Smooth muscle cell (in vitro differentiated cells): ENCODE data around the gene CACNA1C. TPM values are rescaled to one million over a fixed set of nuclear protein-coding genes. Genes with fewer than 3 reads are reported as not detected.

ENCODE experiments used
- DNase-seq: peaks from one replicate; lab custom pipeline; 2025; ENCODE audit not compliant: unreplicated experiment; lab: John Stamatoyannopoulos, UW
- H2AFZ ChIP-seq: fragments of 200-600 bp; sonication (generic); 2 replicates; pipeline ENCODE4 v1.6.0; 2016; ENCODE audit warnings: antibody characterized with exemption, low read depth, mild to moderate bottlenecking
- H3F3A ChIP-seq: fragments of 200-600 bp; sonication (generic); 2 replicates; pipeline ENCODE4 v1.6.0; 2017; ENCODE audit warnings: antibody characterized with exemption, low read depth
- H3K27ac ChIP-seq: fragments of 200-600 bp; sonication (generic); 2 replicates; pipeline ENCODE4 v1.5.1; 2016; ENCODE audit warnings: low read depth, mild to moderate bottlenecking
- H3K27me3 ChIP-seq: fragments of 200-600 bp; sonication (generic); 2 replicates; pipeline ENCODE4 v1.6.1; 2016; ENCODE audit warnings: low read depth, mild to moderate bottlenecking
- H3K36me3 ChIP-seq: fragments of 200-600 bp; sonication (generic); 2 replicates; pipeline ENCODE4 v1.5.1; 2016; ENCODE audit warnings: low read depth
- H3K4me1 ChIP-seq: fragments of 200-600 bp; sonication (generic); 2 replicates; pipeline ENCODE4 v1.5.1; 2016; ENCODE audit warnings: low read depth
- H3K4me2 ChIP-seq: fragments of 200-600 bp; sonication (generic); 2 replicates; pipeline ENCODE4 v1.6.0; 2016; ENCODE audit warnings: mild to moderate bottlenecking
- H3K4me3 ChIP-seq: fragments of 200-600 bp; sonication (generic); 2 replicates; pipeline ENCODE4 v1.5.1; 2016; ENCODE audit warnings: mild to moderate bottlenecking
- H3K79me2 ChIP-seq: fragments of 200-600 bp; sonication (generic); 2 replicates; pipeline ENCODE4 v1.6.0; 2016; ENCODE audit warnings: low read depth, mild to moderate bottlenecking
- H3K9ac ChIP-seq: fragments of 200-600 bp; sonication (generic); 2 replicates; pipeline ENCODE4 v1.6.0; 2016; ENCODE audit warnings: low read depth
- H3K9me3 ChIP-seq: fragments of 200-600 bp; sonication (generic); replicated peaks from 2 replicates; pipeline ENCODE4 v1.5.1; 2016; ENCODE audit warnings: low read depth
- H4K20me1 ChIP-seq: fragments of 200-600 bp; sonication (generic); 2 replicates; pipeline ENCODE4 v1.6.0; 2016; ENCODE audit warnings: low read depth
- WGBS: methylation state at CpG from one replicate; pipeline ENCODE4 v1.1.7; 2016; ENCODE audit warnings: low lambda C conversion rate; 5-methylcytosine and 5-hydroxymethylcytosine counted together
- polyA plus RNA-seq: library from polyadenylated mRNA; unstranded; fragments of >200 nt; fragmentation: Nextera tagmentation; extraction: Ambion mirVana; gene quantifications from 2 replicates; pipeline ENCODE4 v1.2.1, GENCODE V29; 2016
- total RNA-seq: library from RNA; depleted of rRNA; stranded (reverse); fragments of >200 nt; gene quantifications from 2 replicates; pipeline ENCODE4 v1.2.3, GENCODE V29; 2014
- TF ChIP-seq, protein P1 (sequence below): fragments of 200-600 bp; sonication (generic); IDR thresholded peaks from 2 replicates; pipeline ENCODE4 v1.5.1; 2017; ENCODE audit warnings: borderline replicate concordance, mild to moderate bottlenecking, antibody characterized with exemption; ENCODE audit not compliant: insufficient read depth, poor library complexity, severe bottlenecking

CACNA1C gene
- total and polyA plus RNA-seq, 2 experiments from 2014 or later: 1.6 to 4.5 TPM

DNA sequence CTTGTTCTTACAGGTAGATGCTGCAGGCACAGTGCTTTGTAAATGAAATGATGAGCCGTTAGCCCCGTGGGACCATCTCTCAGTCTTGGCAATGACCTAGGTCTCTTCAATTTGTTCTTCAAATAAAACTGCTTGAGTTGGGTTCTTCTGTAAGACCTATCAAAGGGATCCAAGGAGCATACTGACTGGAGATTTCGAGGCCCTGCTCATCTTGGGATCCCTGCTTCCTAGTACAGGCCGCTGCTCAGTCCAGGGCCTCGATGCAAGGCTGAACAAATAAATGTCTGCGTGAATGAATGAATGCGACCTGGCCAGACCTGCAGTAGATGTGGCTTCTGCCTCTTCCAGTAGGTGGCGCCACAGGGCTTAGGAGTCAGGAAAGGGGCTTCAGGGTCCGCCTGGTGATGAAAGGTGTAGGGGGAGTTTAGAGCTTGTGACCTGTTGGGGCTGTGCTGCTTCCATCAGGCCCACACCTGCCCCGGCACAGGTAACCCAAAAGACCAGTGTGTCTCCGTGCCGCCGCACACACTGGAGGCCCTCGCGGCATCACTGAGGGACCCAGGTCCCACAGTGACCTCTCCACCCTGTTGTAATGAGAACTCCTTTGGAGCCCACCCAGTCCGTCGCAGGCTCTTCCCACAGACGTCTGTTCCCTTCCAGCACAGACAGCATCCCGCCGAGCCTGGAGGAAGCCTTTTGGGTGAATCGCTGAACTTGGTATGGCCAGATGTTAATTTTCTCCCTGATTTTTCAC, 4.4 kb downstream of the CACNA1C start:
- no peak overlapping the region for H3K4me3 ChIP-seq
- peak; percentile 11 for DNase-seq
- H3K9me3 ChIP-seq: no peaks in the 10 kb centered on the region

DNA sequence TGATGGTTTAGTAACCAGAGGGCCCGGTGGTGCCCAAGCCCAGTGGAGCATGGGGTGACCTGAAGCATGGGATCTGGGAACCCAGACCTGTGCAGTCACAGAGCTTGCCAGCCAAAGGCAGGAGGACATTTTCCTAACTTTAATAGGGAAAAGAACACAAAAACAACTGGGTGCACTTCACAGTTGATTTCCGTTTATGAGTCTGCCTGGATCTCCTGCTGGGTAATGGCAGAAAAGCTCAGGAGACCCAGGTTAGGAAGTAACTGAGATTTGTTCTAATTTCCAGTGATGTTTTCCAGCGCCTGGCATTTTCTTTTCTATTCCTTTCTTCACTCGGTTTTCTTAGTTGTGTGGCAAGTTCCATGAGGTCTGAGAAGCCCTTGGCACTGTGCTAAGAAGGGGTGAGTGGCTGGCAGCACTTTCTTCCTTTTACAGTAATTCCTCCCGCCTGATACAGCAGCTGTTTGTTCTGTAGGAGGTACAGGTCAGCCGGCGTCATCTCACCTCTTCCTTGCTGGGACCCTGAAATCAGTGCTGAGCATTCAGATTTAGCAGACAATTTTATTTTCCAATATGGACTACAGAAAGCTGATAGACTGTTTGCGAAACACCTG, 5.1 kb downstream of the CACNA1C start:
- Histone ChIP-seq H4K20me1 (peaks cover 9% of the 10 kb centered on the region), H3K36me3 (no peaks in the 10 kb centered on the region), H3K4me1 (no peaks in the 10 kb centered on the region), H3K79me2 (no peaks in the 10 kb centered on the region), H3F3A (no peaks in the 10 kb centered on the region), H3K27me3 (peaks cover 5% of the 10 kb centered on the region), H3K27ac (no peak overlapping the region), H2AFZ (no peak overlapping the region), H3K4me2 (no peak overlapping the region), H3K4me3 (no peak overlapping the region), H3K9ac (no peak overlapping the region), H3K9me3 (no peaks in the 10 kb centered on the region)
- DNase-seq: no peak
- 94% methylated on average over 8 of the region's 8 CpGs for WGBS
- TF ChIP-seq, protein P1, sequence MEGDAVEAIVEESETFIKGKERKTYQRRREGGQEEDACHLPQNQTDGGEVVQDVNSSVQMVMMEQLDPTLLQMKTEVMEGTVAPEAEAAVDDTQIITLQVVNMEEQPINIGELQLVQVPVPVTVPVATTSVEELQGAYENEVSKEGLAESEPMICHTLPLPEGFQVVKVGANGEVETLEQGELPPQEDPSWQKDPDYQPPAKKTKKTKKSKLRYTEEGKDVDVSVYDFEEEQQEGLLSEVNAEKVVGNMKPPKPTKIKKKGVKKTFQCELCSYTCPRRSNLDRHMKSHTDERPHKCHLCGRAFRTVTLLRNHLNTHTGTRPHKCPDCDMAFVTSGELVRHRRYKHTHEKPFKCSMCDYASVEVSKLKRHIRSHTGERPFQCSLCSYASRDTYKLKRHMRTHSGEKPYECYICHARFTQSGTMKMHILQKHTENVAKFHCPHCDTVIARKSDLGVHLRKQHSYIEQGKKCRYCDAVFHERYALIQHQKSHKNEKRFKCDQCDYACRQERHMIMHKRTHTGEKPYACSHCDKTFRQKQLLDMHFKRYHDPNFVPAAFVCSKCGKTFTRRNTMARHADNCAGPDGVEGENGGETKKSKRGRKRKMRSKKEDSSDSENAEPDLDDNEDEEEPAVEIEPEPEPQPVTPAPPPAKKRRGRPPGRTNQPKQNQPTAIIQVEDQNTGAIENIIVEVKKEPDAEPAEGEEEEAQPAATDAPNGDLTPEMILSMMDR: no peak

More for the DNA sequence above, 4.4 kb downstream of the CACNA1C start:
- Histone ChIP-seq H3K27me3 (peaks cover 5% of the 10 kb centered on the region), H3K79me2 (no peaks in the 10 kb centered on the region), H4K20me1 (peaks cover 9% of the 10 kb centered on the region), H2AFZ (no peak overlapping the region), H3F3A (no peaks in the 10 kb centered on the region), H3K27ac (no peak overlapping the region), H3K9ac (no peak overlapping the region), H3K4me2 (no peak overlapping the region), H3K4me1 (no peaks in the 10 kb centered on the region), H3K36me3 (no peaks in the 10 kb centered on the region)
- TF ChIP-seq, protein P1: peak; percentile 78
- WGBS: 61% methylated on average over 21 of the region's 21 CpGs

DNA sequence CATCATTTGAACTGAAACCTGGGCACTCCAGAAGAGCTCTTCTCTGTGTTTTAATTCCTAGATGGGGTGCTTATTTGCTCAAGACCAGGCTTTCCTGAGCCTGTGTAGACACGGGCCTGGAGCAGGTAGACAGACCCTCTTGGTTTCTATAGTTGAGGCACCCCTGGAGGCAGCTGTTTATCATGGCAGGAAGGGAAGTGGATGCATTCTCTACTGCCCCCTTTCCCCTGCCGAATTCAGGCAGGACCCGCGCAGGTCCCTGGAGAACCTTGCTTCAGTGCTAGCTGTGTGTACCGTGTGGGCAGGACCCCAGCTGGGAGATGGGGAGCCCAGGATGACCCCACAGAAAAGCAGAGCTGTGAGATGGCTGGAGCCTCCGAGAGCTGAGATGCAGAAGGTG, 6.0 kb downstream of the CACNA1C start:
- TF ChIP-seq, protein P1: no peak
- Histone ChIP-seq H3K27me3 (peaks cover 5% of the 10 kb centered on the region), H2AFZ (no peak overlapping the region), H3F3A (no peaks in the 10 kb centered on the region), H3K9ac (no peak overlapping the region), H3K4me1 (no peaks in the 10 kb centered on the region), H3K9me3 (no peaks in the 10 kb centered on the region), H3K27ac (no peak overlapping the region), H3K79me2 (no peaks in the 10 kb centered on the region), H3K36me3 (no peaks in the 10 kb centered on the region), H3K4me3 (no peak overlapping the region), H3K4me2 (no peak overlapping the region), H4K20me1 (peaks cover 9% of the 10 kb centered on the region)
- DNase-seq: no peak
- 89% methylated on average over 6 of the region's 6 CpGs for WGBS
